Loucy (cell line): ENCODE data around the gene TSEN2.
"Not testable (repeated sequence)": the region's sequence is repeated elsewhere in the genome, so short reads cannot be mapped to it uniquely, and the experiment has no call there.

Experiments
- H2AFZ ChIP-seq: fragments of 200-600 bp; sonication (generic); 2 replicates; pipeline ENCODE4 v1.6.0; 2016; ENCODE audit warnings: antibody characterized with exemption, mild to moderate bottlenecking, low read length, moderate library complexity
- H3F3A ChIP-seq: fragments of 200-600 bp; 2 replicates; pipeline ENCODE4 v1.6.0; 2016; ENCODE audit warnings: antibody characterized with exemption, low read depth, mild to moderate bottlenecking
- H3K27me3 ChIP-seq: fragments of 200-600 bp; sonication (generic); 2 replicates; pipeline ENCODE4 v1.6.1; 2014; ENCODE audit warnings: low read length, mild to moderate bottlenecking; ENCODE audit not compliant: insufficient read depth, poor library complexity, severe bottlenecking
- H3K36me3 ChIP-seq: fragments of 200-600 bp; sonication (generic); 2 replicates; pipeline ENCODE4 v1.6.1; 2016; ENCODE audit warnings: low read length; ENCODE audit not compliant: insufficient read depth
- H3K4me1 ChIP-seq: fragments of 200-600 bp; sonication (generic); 2 replicates; pipeline ENCODE4 v1.5.1; 2014; ENCODE audit warnings: low read length, mild to moderate bottlenecking; ENCODE audit not compliant: insufficient read depth, poor library complexity, severe bottlenecking
- H3K4me2 ChIP-seq: fragments of 200-600 bp; sonication (generic); 2 replicates; pipeline ENCODE4 v1.6.0; 2014; ENCODE audit warnings: antibody characterized with exemption, low read length, low read depth, mild to moderate bottlenecking; ENCODE audit not compliant: poor library complexity, severe bottlenecking
- H3K4me3 ChIP-seq: fragments of 200-600 bp; sonication (generic); 2 replicates; pipeline ENCODE4 v1.5.1; 2014; ENCODE audit warnings: low read length, mild to moderate bottlenecking, mixed read lengths; ENCODE audit not compliant: poor library complexity, severe bottlenecking
- H3K79me2 ChIP-seq: fragments of 200-600 bp; sonication (generic); 2 replicates; pipeline ENCODE4 v1.6.1; 2014; ENCODE audit warnings: low read length; ENCODE audit not compliant: insufficient read depth
- H3K9ac ChIP-seq: fragments of 200-600 bp; sonication (generic); 2 replicates; pipeline ENCODE4 v1.6.0; 2014; ENCODE audit warnings: mild to moderate bottlenecking, low read depth, low read length, moderate library complexity; ENCODE audit not compliant: poor library complexity, severe bottlenecking
- H3K9me2 ChIP-seq: fragments of 200-600 bp; sonication (generic); replicated peaks from 2 replicates; pipeline ENCODE4 v1.6.1; 2016; ENCODE audit warnings: low read depth, low read length, mixed read lengths
- H3K9me3 ChIP-seq: fragments of 200-600 bp; sonication (generic); 2 replicates; pipeline ENCODE4 v1.6.1; 2014; ENCODE audit warnings: mild to moderate bottlenecking, antibody characterized with exemption, low read length, low read depth; ENCODE audit not compliant: insufficient read depth
- H4K20me1 ChIP-seq: fragments of 200-600 bp; sonication (generic); 2 replicates; pipeline ENCODE4 v1.6.0; 2014; ENCODE audit warnings: antibody characterized with exemption, low read length, mild to moderate bottlenecking; ENCODE audit not compliant: insufficient read depth, poor library complexity, severe bottlenecking
- CTCF ChIP-seq: fragments of 200-600 bp; sonication (generic); conservative IDR thresholded peaks from 2 replicates; pipeline ENCODE4 v1.5.1; 2014; ENCODE audit warnings: mild to moderate bottlenecking, antibody characterized with exemption, low read length
- EZH2phosphoT487 ChIP-seq: fragments of 200-600 bp; IDR thresholded peaks from 2 replicates; pipeline ENCODE4 v1.6.1; 2018; ENCODE audit warnings: antibody characterized with exemption, mild to moderate bottlenecking, moderate library complexity, borderline replicate concordance

The TSEN2 gene

GRCh38 chr3:12467746-12468145 lies 16.5 kb upstream of the TSEN2 start:
- no peak for TF ChIP-seq CTCF
- no peak for TF ChIP-seq EZH2phosphoT487
- Histone ChIP-seq H3K27me3 (no peaks in the 10 kb centered on the region), H3K4me1 (peaks cover 40% of the 10 kb centered on the region), H3F3A (no peaks in the 10 kb centered on the region), H3K36me3 (no peaks in the 10 kb centered on the region), H3K9me3 (no peaks in the 10 kb centered on the region), H3K79me2 (no peaks in the 10 kb centered on the region), H4K20me1 (no peaks in the 10 kb centered on the region), H3K4me3 (no peak overlapping the region), H2AFZ (no peak overlapping the region), H3K9ac (no peak overlapping the region), H3K9me2 (no peaks in the 10 kb centered on the region), H3K4me2 (no peak overlapping the region)

GRCh38 chr3:12468276-12468675 lies 16.0 kb upstream of the TSEN2 start:
- Histone ChIP-seq H3K4me1 (peaks cover 37% of the 10 kb centered on the region), H3K4me2 (no peak overlapping the region), H3K4me3 (no peak overlapping the region), H3K9me3 (no peaks in the 10 kb centered on the region), H3K79me2 (no peaks in the 10 kb centered on the region), H3K9me2 (no peaks in the 10 kb centered on the region), H3K9ac (no peak overlapping the region), H3K36me3 (no peaks in the 10 kb centered on the region), H3K27me3 (no peaks in the 10 kb centered on the region), H3F3A (no peaks in the 10 kb centered on the region), H4K20me1 (no peaks in the 10 kb centered on the region), H2AFZ (no peak overlapping the region)
- TF ChIP-seq EZH2phosphoT487 (no peak), CTCF (no peak)

- TF ChIP-seq CTCF (no peak), EZH2phosphoT487 (no peak)
- H3K4me1 ChIP-seq = peaks cover 32% of the 10 kb centered on the region
- no peaks in the 10 kb centered on the region for H3K9me2 ChIP-seq
- H3K9ac ChIP-seq = no peak overlapping the region
- H3K4me2 ChIP-seq = no peak overlapping the region
- H3F3A ChIP-seq = no peaks in the 10 kb centered on the region
- no peaks in the 10 kb centered on the region for H3K79me2 ChIP-seq
- no peaks in the 10 kb centered on the region for H3K9me3 ChIP-seq
- H3K4me3 ChIP-seq = no peak overlapping the region
- H2AFZ ChIP-seq = no peak overlapping the region
- H4K20me1 ChIP-seq = no peaks in the 10 kb centered on the region
- no peaks in the 10 kb centered on the region for H3K36me3 ChIP-seq
- H3K27me3 ChIP-seq = no peaks in the 10 kb centered on the region
These were observed 15.5 kb upstream of the TSEN2 start for GRCh38 chr3:12468757-12469156.

GRCh38 chr3:12469222-12469621 lies 15.1 kb upstream of the TSEN2 start:
- not testable (repeated sequence) for H3K9me3 ChIP-seq, H4K20me1 ChIP-seq, H3K36me3 ChIP-seq, H3K4me2 ChIP-seq, H3F3A ChIP-seq, H3K9me2 ChIP-seq, H3K79me2 ChIP-seq, H3K4me3 ChIP-seq, H3K27me3 ChIP-seq, H3K9ac ChIP-seq, H2AFZ ChIP-seq
- peaks cover 27% of the 10 kb centered on the region for H3K4me1 ChIP-seq
